Effector CD4-positive, alpha-beta T cell (primary cell): ENCODE results near the gene TMEM184B.

Experiments
- DNase-seq: peaks from one replicate; pipeline ENCODE4 v3.0.0-alpha.2; 2020

Gene TMEM184B

DNA sequence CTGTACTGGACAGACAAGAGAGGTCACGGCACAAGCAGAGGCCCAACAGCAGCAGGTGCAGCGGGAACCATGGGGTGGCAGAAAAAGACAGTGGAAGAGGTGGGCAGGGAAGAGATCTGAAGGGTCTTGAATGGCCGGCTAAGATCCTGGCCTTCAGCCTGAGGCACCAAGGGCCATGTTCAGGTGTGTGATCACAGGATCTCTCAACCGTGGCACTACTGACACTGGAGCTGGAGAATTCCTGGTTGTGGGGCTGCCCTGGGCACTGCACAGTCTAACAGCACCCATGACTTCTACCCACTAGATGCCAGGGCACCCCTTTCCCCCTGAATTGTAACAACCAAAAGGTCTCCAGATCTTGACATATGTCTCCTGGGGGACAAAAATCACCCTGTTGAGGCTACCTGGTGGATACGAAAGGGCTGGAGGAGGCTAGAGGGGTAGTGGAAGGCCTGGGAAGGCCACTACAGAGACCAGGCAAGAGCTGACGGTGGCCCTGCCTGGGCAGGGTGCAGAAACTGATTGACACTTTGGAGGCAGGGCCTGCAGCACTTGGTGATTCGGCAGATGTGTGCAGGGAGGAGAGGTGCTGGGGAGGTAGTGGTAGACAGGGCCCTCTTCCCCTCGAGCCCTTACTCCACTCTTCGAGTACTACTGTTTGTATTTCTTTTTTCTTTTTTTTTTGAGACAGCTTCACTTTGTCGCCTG is 36.1 kb upstream of the TMEM184B start:
- no peak for DNase-seq

DNA sequence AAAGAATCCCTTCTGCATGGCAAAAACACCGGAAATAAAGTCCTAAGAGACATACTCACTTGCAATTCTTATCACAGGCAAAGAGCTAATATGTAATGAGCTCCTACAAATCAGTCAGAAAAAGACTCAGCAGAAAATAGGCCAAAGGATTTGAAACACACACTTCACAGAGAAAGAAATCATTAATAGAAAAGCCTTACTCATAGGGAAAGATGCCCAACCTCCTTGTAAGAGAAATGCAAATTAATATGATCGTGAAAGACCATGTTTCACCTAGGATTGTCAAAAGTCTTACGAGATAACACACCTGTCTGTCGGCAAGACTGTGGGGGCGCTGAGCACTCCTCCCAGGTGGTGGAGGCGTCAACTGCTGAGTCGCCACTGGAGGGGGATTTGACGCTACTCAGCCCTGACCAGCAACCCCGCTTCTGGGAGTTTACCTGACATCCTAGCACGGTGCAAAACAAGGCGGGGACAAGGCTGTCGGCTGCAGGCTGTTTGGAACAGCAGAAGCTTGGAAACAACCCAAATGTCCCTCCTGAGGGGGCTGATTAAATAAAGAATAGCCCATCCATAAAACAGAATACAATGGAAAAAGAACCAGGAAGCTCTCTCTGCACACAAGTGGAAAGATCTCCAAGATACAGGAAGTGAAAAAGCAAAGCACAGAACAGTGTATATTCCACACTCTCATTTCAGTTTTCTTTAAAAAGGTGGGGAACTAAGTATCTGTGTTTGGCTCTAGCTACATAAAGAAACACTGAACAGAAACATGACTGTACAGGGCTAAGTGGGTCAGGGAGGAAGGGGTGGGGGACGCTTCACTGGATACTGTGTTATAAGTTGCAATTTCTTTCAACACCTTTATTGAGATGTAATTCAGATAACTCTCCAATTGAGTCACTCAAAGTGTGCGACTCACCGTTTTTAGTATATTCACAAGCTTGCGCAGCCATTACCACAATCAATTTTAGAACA is 33.0 kb upstream of the TMEM184B start:
- DNase-seq, result peak; percentile 28

DNA sequence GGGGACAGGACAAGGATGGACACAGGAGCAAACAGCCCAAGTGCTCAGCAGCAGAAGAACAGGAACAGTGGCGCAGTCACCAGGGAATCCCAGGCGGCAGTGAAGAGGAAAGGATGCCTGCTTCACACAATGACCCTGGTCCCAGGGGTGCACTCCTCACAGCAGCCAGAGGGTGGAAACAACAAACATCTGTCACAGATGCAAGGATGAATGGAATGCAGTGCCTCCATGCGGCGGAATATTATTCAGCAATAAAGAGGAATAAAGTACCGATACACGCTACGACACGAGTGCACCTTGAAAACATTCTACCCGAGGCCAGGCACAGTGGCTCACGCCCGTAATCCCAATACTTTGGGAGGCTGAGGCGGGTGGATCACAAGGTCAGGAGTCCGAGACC is 31.7 kb upstream of the TMEM184B start:
- no peak for DNase-seq

DNA sequence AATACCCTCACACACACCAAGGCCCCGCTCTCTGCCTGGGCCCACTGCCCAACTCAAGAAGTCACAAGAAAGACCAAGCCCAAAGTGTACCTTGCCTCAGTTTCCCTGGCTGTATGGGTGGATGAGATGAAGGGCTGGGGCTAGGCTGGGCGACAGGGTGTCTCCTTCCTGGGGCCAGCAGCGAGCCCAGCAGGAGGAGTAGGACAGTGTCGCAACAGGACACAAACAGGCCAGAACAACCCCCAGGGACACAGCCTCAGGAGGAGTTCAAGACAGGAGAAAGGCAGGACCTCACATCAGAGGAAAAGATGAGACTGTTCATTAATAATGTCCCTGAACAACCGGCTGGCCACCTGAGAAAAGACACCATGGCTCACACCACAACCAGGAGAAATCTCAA is 31.2 kb upstream of the TMEM184B start:
- DNase-seq, result no peak

DNA sequence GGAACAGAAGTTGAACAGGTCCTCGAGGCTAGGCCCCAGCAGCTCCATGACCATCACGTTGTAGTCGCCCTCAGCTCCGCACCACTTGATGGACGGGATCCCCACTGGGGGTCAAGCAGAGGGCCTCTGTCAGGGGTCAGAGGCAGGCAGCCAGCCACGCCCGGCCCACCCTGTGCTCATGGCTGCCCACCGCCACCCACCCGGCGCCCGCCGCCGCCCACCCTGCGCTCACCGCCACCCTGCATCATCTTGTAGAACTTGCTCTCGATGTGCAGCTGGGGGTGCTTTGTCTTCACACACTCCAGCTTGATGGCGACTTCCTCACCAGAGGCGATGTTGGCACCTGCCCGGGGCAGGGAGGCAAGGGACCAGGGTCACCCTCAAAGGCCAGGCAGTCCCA is 30.1 kb upstream of the TMEM184B start:
- no peak for DNase-seq

DNA sequence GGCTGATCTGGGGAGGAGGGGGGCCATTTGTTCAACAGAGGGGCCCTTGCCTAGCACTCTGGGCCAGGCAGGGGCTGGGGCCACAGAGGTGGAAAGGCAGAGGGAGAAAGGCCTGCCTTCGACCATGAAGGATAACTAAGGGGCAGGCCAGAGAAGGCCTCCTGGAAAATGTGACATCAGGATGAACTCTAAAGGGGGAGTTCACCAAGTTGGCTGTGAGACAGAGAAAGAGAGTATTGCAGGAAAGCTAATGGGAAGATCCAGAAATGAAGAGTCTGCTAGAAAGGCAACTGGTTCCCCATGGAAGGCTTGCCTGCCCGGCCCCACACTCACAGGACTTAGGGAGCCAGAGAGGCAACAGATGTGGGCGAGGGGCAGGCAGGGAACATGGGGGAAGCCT is 28.1 kb upstream of the TMEM184B start:
- no peak for DNase-seq

DNA sequence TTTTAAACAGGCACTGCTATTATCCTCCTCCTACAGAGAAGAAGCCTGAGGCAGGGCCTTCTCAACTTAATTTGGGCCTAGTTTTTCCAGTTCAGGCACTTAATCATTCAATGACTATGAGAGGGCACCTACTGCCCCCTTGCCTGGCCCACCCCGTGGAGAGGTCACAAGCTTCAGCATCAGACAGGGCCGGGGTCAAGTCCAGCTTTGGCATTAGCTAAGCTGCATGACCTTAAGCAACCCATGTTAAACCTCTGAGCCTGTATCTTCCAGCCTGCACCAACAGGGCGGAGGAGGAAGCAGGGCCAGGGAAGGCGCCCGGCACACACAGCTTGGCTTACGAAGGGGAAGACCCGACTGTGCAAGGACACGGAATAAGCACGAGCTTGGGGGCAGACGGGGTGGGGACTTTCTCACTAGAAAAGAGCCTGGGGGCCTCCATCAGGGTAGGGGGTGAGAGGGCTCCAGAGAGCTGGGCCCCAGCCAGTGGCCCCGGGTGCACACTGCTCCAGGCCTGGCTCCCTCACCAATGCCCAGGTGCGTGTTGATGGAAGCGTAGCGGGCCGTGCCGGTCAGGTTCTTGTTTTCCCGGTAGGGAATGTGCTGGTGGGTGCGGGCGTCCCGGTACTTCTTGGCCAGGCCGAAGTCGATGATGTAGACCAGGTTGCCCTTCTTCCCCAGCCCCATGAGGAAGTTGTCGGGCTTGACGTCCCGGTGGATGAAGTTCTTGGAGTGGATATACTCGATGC is 27.6 kb upstream of the TMEM184B start:
- DNase-seq, result no peak

DNA sequence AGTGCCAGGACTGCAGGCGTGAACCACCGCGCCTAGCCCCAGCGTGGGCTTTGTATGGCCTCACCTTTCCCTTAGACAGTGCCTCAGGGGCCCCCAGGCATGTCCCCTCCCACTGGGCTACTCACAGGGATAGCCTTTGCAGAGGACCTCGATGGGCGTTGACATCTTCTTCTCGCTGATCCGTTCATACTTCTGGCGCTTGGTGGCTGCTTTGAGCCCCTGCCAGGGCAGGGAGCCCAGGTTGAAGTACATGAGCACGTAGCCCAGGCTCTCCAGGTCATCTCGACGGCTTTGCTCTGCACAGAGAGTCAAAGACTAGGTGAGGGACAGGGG is 26.9 kb upstream of the TMEM184B start:
- DNase-seq, result no peak

DNA sequence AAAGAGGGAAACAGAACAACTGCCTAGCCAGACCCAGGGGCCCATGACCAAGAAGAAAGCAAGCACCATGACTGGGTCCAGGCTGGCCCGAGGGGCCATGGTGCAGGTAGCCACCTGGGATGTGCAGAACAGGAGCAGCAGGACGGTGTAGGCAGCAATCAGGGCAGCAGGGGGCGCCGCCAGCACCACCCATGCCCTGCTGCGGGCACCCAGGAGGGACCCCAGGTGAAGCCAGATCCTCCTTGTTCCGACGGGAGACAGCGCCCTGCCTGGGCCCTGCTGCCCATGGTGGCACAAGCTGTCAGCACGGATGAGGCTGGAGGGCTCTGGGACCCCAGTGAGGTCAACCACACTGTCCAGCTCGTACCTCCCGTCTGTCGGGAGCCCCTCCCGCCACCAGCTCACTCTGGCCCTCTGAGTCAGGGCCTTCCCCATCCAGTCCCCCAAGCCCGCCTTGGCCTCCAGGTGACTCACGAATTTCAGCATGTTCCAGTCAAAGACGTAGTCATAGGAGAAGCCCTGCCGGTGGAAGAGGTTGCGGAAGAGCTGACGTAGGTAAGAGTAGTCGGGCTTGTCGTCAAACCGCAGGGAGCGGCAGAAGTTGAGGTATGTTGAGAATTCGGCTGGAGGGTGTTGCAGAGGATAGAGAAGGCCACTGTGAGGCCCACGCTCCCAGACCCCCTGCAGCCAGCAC is 25.6 kb upstream of the TMEM184B start:
- peak; percentile 27 for DNase-seq

DNA sequence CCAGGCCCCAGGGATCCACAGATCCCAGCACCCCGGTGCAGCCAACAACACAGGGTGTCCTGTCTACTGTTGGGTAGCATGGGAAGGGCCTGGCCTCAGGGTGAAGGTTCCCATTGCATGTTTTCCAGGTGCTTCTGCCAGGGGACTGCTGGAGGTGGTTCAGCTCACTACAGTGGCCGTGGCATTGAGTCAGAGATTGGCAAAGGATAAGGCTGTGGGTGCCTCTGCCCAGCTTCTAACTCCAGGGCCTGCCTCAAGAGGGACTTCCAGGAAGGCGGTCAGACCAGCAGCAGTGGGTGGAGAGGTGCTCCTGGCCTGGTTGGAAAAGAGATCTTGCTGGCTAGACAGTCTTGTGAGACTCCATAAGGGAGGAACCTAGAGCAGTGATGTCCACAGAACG is 23.6 kb upstream of the TMEM184B start:
- DNase-seq, result no peak

DNA sequence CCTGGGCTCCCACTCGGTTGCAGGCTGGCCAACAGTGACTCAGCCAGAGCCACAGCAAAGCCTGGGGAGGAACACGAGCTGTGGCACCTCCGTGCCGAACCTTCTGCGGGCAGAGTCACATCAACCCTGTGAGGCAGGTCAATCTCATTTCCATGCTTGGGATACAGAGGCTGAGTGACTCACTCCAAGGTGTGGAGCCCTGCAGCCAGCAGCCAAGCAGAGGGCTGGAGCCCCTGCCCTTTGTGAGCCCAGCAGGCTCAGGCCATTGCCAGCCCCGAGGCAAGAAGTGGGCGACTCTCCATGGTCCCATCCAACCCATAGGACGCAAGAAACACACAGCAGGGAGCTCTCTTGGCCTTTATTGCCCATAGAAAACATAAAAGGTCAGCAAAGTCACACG is 23.1 kb upstream of the TMEM184B start:
- DNase-seq, result no peak

DNA sequence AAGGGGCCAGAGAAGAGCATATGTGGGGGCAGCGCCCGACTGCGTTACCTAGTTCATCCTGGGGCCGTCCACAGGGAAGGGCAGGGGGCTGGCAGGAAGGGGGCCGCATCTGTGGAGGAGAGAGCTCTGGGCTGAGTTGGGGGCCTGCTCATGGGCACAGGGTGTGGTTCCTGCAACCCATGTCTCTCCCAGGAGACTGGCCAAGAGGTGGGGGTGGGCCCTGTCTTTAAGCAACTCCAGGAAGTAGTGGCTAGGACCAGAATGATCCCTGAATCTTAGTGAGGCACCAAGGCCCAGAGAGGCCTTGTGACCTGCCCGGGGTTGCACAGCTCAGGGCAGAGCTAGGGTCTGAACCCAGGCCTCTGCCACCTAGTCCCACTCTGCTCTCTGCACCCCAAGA is 22.5 kb upstream of the TMEM184B start:
- no peak for DNase-seq

DNA sequence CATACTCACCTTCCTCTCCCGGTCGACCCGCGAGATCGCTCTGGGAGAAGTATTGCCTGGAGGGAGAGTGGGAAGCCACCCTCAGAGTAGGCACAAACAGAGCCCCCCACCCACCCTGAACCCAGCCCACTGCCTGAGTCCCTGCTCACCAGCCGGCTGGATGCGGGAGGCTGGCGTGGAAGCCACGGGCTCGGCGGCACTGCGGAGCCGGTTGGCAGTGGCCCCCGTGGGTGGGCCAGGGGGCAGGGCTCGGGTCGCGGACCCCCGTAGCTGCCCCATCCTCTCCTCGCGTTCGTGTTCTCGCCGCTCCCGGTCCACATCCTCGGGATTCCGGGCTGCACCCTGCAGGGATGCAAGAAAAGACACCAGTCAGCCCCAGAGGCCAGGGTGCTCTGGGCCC is 21.4 kb upstream of the TMEM184B start:
- no peak for DNase-seq

DNA sequence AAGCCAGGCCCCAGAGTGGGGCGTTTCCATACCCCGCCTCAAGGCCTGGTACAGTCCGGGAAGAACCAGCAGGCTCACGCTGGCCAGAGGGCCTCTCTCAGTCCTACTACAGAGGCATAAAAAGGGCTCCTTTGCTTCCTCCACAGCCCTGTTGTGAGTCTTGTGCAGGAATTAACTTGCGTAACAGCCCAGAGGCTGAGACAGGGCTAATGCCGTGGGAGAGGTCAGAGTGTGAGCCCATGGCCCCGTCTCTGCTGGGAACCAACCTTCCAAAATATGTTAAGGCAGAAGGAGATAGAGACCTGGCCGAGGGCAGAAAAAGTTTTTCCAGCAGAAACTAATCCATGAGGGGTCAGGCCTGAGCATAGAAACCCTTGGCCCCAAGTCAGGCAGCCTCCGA is 19.9 kb upstream of the TMEM184B start:
- no peak for DNase-seq

DNA sequence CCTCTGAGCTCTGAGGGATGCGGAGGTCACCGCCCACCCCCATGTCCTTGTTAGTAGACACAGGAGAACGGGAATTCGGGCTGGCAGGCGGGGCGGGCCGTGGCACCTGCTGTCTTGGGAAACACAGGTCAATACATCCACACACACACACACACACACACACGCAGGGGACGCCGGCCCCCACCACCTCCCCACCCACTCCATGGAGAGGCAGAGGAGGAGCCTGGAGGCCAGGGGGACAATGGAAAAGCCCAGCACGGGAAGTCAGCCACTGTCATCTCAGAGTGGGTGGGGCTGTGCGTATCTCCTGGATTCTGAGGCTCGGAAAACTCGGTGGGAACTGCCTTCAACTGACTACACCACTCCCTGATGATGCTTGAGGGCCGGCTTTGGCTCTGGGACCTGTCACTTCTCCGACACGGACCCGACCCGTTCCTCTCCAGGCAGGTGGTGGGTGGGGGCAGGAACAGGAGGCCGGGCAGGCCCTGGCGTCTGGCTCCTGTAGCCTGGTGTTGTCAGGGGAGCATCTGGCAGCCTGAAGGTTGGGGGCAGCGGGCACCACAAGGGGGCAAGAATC is 18.5 kb upstream of the TMEM184B start:
- no peak for DNase-seq

DNA sequence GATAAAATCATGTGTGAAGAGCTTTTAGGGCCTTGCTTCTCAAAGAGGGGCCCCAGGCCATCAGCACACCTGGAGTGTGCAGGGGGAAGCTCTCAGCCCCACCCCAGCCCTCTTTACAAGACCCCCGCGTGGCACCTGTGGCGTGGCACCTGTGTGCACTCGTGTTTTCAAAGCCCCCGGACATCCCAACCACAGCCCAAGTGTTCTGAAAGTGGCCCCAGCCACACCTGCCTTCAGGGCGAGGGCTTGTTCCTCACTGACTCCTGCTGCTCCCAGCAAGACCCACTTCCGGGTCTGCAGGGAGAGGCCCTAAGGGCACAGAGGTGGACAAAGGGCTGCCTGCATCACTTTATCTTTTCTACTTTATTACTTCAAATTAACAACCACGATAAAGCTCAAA is 17.5 kb upstream of the TMEM184B start:
- no peak for DNase-seq

DNA sequence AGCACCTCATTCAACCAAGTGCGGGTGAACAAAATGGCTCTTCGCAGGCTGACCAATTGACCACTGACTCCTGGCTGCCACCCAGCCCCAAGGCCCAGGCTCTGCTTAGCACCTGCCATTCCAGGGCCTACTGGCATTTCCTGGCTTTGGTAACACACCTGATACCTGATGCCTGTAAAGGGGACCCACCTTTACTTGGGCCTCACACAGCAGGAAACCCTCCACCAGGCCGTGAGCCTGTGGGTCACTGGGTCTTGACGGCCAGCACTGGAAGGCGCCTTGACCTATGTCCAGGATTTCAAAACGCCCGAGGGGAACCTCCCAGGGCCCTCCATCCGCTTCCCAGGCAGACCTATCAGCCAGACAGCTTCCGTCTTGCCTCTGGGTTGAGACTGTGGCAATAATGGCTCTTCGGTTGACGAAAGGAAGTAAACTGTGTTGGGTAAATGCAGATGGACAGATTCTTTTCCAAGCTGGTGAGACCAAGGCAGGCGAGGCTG is 16.8 kb upstream of the TMEM184B start:
- DNase-seq, result no peak

DNA sequence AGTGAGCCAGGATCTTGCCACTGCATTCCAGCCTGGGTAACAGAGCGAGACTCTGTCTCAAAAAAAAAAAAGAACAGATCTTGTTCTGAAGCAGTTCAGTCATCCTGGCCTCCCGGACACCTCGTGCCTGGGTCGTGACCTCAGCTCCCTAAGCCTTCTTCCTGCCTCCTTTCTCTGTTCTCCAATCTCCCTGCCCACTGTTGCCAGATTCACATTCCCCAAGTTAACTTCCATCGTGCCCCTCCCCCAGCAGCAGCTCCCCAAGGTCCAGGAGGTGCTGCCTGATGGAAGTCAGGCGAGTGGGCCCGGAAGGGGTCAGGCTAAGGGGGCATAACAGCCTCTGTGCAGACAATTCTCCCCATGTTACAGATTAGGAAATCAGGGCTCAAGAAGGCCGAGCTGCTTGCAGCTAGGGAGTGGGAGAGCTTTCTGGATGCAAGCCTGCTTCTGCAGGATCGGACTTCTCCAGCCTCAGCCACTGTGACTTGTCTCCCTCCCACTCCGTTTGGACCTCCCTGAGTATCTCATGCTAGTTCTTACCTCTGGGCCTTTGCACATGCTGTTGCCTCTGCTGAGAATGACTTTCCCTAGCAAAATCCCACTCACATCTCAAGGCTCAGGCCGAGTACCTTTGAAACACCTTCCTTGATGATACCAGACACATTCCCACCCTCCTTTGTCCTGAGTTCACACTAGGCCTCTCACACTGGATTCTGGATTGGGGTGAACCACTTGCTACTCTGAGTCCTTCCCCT is 14.3 kb upstream of the TMEM184B start:
- no peak for DNase-seq

DNA sequence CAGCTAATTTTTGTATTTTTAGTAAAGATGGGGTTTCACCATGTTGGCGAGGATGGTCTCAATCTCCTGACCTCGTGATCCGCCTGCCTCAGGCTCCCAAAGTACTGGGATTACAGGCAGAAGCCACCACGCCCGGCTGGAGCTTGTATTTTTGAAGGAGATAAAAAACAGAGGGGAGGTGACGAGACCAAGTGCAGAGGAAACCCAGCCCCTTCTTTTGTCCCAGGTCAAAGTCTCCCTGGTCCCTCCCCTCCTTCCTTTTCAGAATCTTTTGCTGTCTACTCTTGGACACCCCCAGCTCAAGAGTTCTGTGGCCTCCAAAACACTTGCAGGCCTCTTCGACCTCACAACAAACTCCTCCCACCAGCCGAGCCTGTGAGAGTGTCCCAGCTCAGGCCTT is 12.2 kb upstream of the TMEM184B start:
- DNase-seq, result no peak

DNA sequence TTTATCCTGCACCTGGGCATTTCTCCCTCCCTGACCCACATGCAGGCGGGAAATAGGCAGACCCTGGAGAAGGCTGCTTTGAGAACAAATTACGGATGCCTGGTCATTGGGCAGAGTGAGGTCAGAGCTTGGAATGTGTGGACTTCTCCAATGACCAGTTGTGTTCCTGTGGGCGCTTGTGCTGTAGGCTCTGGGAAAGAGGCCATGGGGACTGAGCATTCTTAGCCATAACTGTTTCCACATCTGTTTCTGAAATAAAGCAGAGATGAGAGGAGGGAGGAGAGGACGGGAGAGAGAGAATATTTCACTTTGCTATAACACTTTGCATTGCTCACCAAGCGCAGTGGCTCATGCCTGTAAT is 11.2 kb upstream of the TMEM184B start:
- no peak for DNase-seq

DNA sequence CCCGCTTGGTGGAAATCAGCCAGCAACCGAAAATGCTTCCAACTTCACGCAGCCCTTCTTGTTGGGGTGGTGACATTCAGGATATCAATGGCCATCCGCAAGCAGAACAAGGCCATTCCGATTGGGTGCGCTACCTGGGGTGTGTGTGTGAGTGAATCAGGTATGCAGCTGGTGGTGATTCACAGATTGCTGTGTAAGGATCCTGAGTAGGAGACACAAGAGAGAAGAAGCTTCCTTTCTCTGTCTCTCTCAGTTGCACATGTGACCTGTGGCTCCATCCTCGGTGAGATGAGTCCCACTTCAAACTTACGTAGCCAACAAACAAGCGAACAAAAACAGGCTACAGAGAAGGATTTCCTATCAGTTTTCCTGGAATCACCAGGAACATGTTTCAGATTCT is 9.6 kb upstream of the TMEM184B start:
- no peak for DNase-seq

DNA sequence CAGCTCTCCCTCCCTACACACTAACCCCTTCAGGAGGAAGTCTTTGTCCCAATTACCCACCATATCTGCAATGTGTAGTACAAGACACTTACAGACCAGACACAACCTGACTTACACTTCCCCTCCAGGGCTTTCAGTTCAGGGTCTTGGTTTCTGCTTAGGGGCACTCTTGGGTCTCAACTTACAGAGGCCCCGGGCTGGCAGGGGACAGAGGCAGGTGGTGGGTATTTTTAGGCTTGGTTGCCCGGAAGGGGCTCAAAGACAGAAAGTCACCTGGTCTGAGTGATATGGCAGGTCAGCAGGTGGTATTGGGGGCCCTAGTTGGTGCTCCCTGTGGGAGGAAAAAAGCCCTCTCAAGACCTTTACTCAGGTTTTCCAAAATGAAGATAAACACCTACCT is 3.4 kb upstream of the TMEM184B start:
- no peak for DNase-seq
